ENCODE data around the gene KIAA1958. TPM values are rescaled to one million over a fixed set of nuclear protein-coding genes. Genes with fewer than 3 reads are reported as not detected.
A peak's percentile ranks its signal among the peaks of the same experiment; 100 is the strongest.

KIAA1958 gene, protein sequence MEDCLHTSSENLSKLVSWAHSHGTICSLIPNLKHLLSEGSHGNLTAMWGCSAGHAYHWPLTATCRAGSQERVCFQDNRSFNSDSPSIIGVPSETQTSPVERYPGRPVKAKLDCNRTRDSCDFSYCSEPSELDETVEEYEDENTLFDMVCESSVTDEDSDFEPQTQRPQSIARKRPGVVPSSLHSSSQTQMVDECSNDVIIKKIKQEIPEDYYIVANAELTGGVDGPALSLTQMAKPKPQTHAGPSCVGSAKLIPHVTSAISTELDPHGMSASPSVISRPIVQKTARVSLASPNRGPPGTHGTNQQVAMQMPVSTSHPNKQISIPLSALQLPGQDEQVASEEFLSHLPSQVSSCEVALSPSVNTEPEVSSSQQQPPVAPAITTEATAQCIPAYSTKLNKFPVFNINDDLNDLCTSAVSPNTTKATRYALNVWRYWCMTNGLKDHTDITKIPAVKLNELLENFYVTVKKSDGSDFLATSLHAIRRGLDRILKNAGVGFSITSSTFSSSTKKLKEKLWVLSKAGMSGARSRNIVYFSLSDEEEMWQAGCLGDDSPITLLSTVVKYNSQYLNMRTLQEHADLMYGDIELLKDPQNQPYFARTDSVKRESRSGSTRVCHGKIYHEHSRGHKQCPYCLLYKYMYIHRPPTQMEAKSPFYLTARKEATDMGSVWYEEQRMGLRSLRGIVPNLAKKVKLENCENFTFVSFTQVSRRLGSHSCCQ
- 1 to 10 TPM; 4.3 to 8.0 (median 5.1) TPM for total RNA-seq
- polyA plus RNA-seq = 1 to 10 TPM in 1 of 3 donors, under 1 TPM in 2; 0.60 to 1.7 (median 0.92) TPM

DNA sequence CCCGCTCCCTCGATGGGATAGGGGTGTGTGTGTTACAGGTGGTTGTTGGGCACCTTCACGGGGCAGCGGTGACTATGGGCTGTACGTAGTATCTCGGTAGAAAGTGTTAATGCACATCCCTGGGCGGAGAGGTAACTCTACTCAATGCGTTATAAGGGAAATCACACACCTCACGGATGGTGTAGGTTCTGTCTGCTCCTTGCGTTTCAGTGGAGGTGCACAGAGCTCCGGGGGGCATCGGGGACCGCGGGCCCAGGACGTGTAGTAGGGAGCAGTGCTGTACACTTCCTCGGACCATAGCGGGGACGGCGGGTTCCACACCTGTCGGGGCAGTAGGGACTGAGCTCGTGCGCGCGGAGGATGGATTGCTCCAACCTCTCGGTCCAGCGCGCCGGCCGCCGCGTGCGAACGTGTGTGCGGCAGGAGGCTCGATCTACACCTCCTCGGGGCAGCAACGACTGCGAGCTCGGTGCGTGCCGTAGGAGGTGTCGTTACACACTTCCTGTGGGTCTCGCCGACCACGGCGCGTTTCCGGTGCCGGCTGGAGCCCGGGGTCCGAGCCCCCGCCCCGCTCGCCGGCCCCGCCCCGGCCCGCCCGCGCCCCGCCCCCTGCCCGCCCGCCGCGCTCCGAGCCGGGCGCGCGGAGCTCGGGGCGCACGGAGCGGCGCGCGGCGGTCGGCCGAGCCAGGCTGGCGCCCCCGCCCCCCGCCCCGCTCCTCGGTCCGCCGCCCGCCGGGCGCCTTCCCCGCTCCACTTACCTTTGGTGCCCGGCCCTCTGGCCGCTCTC, at the start of gene KIAA1958:
KIAA1958 (plus strand) TSS at position 607 of the 787 bp plus-strand sequence. CDS start 87,254 bp downstream, outside the sequence.
- whole genome bisulfite sequencing, 2 donors = 1 to 2% methylated on average over 93 of the region's 93 CpGs
- Histone ChIP-seq H3K36me3 (no peaks in the 10 kb centered on the region), H3K4me3 (peak within 1 kb of the TSS; percentile 72 to 95 (median 92)), H3K27me3 (no peaks in the 10 kb centered on the region), H3K27ac (peak within 1 kb of the TSS; percentile 75 to 85 (median 80)), H3K9me3 (no peaks in the 10 kb centered on the region), H3K4me1 (peaks cover 0 to 13% (median 8%) of the 10 kb centered on the region in 4 donors)
- peak; percentile 35 to 74 (median 63) for TF ChIP-seq POLR2AphosphoS5 (IDR thresholded peaks at IDR 0.05)
- TF ChIP-seq POLR2A (IDR thresholded peaks at IDR 0.05) = peak in 1 of 2 donors; percentile 32
- TF ChIP-seq, protein P1, sequence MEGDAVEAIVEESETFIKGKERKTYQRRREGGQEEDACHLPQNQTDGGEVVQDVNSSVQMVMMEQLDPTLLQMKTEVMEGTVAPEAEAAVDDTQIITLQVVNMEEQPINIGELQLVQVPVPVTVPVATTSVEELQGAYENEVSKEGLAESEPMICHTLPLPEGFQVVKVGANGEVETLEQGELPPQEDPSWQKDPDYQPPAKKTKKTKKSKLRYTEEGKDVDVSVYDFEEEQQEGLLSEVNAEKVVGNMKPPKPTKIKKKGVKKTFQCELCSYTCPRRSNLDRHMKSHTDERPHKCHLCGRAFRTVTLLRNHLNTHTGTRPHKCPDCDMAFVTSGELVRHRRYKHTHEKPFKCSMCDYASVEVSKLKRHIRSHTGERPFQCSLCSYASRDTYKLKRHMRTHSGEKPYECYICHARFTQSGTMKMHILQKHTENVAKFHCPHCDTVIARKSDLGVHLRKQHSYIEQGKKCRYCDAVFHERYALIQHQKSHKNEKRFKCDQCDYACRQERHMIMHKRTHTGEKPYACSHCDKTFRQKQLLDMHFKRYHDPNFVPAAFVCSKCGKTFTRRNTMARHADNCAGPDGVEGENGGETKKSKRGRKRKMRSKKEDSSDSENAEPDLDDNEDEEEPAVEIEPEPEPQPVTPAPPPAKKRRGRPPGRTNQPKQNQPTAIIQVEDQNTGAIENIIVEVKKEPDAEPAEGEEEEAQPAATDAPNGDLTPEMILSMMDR (IDR thresholded peaks at IDR 0.05) = no peak
- no peak for TF ChIP-seq EP300 (IDR thresholded peaks at IDR 0.05)
- DNase-seq = peak; percentile 89
- intact Hi-C loops (cut with DNase I) = loop anchor here (5.0 to 10.0 kb wide), 4 partner anchors 104 to 589 kb away; partner anchors contain the start of genes HSDL2, INIP and UGCG

DNA sequence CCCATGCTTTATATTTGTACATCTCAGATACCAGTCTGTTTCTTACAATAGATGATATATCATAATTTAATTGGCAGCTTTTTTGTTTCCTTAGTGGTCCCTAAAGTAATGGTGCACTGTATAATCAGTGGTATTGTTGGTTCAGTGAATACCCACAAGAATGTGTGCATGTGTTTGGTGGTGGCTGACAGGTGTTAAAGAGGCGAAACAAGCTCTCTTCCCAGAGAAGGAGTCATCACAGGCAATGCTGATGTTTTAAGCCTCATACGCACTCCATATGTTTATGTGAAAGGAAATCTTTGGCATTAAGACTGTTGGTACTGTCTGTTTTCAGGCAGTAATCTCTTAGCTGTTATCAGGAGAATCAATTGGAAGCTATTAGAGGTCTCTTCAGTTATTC, 49.2 kb upstream of the KIAA1958 start:
- no peak for TF ChIP-seq EP300 (IDR thresholded peaks at IDR 0.05)
- TF ChIP-seq POLR2AphosphoS5 (IDR thresholded peaks at IDR 0.05) = no peak
- no peak for TF ChIP-seq POLR2A (IDR thresholded peaks at IDR 0.05)
- TF ChIP-seq, protein P1 (IDR thresholded peaks at IDR 0.05) = no peak
- Histone ChIP-seq H3K36me3 (peaks cover 0 to 8% (median 0%) of the 10 kb centered on the region in 4 donors), H3K27me3 (no peaks in the 10 kb centered on the region), H3K4me3 (no peak overlapping the region), H3K4me1 (no peaks in the 10 kb centered on the region), H3K27ac (no peak overlapping the region), H3K9me3 (no peaks in the 10 kb centered on the region)
- intact Hi-C loops (cut with DNase I) = no loop called here
- no peak for DNase-seq
- WGBS, 2 donors = 96% methylated on average over 2 of the region's 2 CpGs

DNA sequence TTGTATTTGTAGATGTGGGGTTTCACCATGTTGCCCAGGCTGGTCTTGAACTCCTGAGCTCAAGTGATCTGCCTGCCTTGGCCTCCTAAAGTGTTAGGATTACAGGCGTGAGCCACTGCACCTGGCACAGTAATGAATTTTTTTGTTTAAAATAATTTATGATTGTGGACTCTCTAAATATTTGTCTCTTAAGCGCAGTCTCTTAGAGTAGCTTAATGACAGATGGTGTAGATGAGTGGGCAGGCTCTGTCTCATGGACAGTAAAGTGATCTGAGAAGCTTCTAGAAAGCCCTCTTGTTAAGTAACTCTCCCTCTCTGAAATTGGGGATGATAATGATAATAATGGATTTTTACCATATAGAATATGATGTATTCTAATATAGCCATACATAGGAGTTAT, 47.5 kb upstream of the KIAA1958 start:
- H3K36me3 ChIP-seq = peaks cover 0 to 8% (median 0%) of the 10 kb centered on the region in 4 donors
- H3K27me3 ChIP-seq = no peaks in the 10 kb centered on the region

DNA sequence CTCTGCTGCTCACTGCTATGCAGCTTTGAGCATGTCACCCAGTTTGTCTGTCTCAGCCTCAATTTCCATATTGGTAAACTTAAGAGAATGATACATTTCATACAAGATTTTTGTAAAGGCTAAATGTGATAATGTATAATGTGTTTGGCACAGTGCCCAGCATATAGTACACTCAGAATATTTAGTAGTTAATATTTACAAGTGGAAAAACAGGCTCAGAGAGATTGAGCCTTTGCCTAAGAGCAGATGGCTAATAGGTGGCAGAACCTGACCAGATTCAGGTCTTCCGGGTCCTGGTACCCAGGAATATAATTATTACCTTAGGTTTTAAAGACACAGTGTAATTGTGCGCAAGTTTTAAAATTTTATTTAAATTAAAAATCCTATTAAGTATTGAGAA, 46.8 kb upstream of the KIAA1958 start:
- WGBS, 2 donors = 75 to 96% methylated on average over 2 of the region's 2 CpGs
- no peak overlapping the region for H3K4me3 ChIP-seq
- H3K36me3 ChIP-seq = peaks cover 0 to 8% (median 0%) of the 10 kb centered on the region in 4 donors
- H3K27me3 ChIP-seq = no peaks in the 10 kb centered on the region
- intact Hi-C loops (cut with DNase I) = no loop called here
- DNase-seq = no peak
- no peaks in the 10 kb centered on the region for H3K4me1 ChIP-seq
- H3K27ac ChIP-seq = no peak overlapping the region
- H3K9me3 ChIP-seq = no peaks in the 10 kb centered on the region
- TF ChIP-seq POLR2AphosphoS5 (IDR thresholded peaks at IDR 0.05) (no peak), POLR2A (IDR thresholded peaks at IDR 0.05) (no peak), EP300 (IDR thresholded peaks at IDR 0.05) (no peak)
- TF ChIP-seq, protein P1 (IDR thresholded peaks at IDR 0.05) = no peak

More for the DNA sequence above, 47.5 kb upstream of the KIAA1958 start:
- Histone ChIP-seq H3K27ac (no peak overlapping the region), H3K9me3 (no peaks in the 10 kb centered on the region), H3K4me1 (no peaks in the 10 kb centered on the region), H3K4me3 (no peak overlapping the region)
- no peak for TF ChIP-seq EP300 (IDR thresholded peaks at IDR 0.05)
- WGBS, 2 donors = 70 to 81% methylated on average over 2 of the region's 2 CpGs
- intact Hi-C loops (cut with DNase I) = no loop called here
- no peak for DNase-seq

All from sigmoid colon (tissue), 7 donors.